ENCODE data around the gene CREG2.

CREG2 gene

GRCh38 chr2:101372792-101373191 lies 14.5 kb downstream of the CREG2 start:
- TF ChIP-seq CREB5 (CRISPR knock-in tag; IDR thresholded peaks at IDR 0.05; ENCODE audit: low read depth) (no peak), ZNF565 (CRISPR knock-in tag; conservative IDR thresholded peaks at IDR 0.05; ENCODE audit: low read depth) (no peak), GLIS3 (CRISPR knock-in tag; IDR thresholded peaks at IDR 0.05) (no peak)
- ATAC-seq, result no peak

GRCh38 chr2:101371636-101372035 lies 15.7 kb downstream of the CREG2 start:
- no peak for TF ChIP-seq POU6F1 (CRISPR knock-in tag; IDR thresholded peaks at IDR 0.05; ENCODE audit: borderline replicate concordance, low read depth)
- TF ChIP-seq ESRRG (CRISPR knock-in tag; IDR thresholded peaks at IDR 0.05), result no peak
- no peak for TF ChIP-seq TCF4 (CRISPR knock-in tag; IDR thresholded peaks at IDR 0.05; ENCODE audit: borderline replicate concordance)
- ATAC-seq, result no peak

GRCh38 chr2:101369100-101369499 lies 18.2 kb downstream of the CREG2 start:
- no peak for ATAC-seq
- TF ChIP-seq OSR1 (CRISPR knock-in tag; IDR thresholded peaks at IDR 0.05) (no peak), ZC3H10 (CRISPR knock-in tag; IDR thresholded peaks at IDR 0.05) (no peak), SNAI2 (CRISPR knock-in tag; IDR thresholded peaks at IDR 0.05) (no peak), TOX (CRISPR knock-in tag; IDR thresholded peaks at IDR 0.05; ENCODE audit: borderline replicate concordance) (no peak), CREB5 (CRISPR knock-in tag; IDR thresholded peaks at IDR 0.05; ENCODE audit: low read depth) (no peak), CSDC2 (CRISPR knock-in tag; IDR thresholded peaks at IDR 0.05) (no peak), ZFP30 (CRISPR knock-in tag; IDR thresholded peaks at IDR 0.05) (no peak), PPARA (CRISPR knock-in tag; IDR thresholded peaks at IDR 0.05; ENCODE audit: borderline replicate concordance) (no peak), POU6F1 (CRISPR knock-in tag; IDR thresholded peaks at IDR 0.05; ENCODE audit: borderline replicate concordance, low read depth) (no peak), PATZ1 (CRISPR knock-in tag; IDR thresholded peaks at IDR 0.05; ENCODE audit: borderline replicate concordance) (no peak), BACH2 (CRISPR knock-in tag; IDR thresholded peaks at IDR 0.05; ENCODE audit: borderline replicate concordance) (no peak), ZFP3 (CRISPR knock-in tag; IDR thresholded peaks at IDR 0.05) (no peak), ESRRG (CRISPR knock-in tag; IDR thresholded peaks at IDR 0.05) (no peak), RARB (CRISPR knock-in tag; IDR thresholded peaks at IDR 0.05) (no peak), CSRNP3 (CRISPR knock-in tag; IDR thresholded peaks at IDR 0.05) (no peak), TCF4 (CRISPR knock-in tag; IDR thresholded peaks at IDR 0.05; ENCODE audit: borderline replicate concordance) (no peak), GLIS3 (CRISPR knock-in tag; IDR thresholded peaks at IDR 0.05) (no peak), ZNF8 (CRISPR knock-in tag; IDR thresholded peaks at IDR 0.05) (no peak), ZNF565 (CRISPR knock-in tag; conservative IDR thresholded peaks at IDR 0.05; ENCODE audit: low read depth) (no peak), ZNF70 (CRISPR knock-in tag; IDR thresholded peaks at IDR 0.05) (no peak)

All from SK-N-SH treated with all-trans-retinoic acid at 6 μM for 48 hours (cell line).